ENCODE results near the gene KNDC1.

GRCh38 chr10:133199992-133200611, 40.1 kb downstream of the KNDC1 start:
- TF ChIP-seq CTCF (IDR thresholded peaks at IDR 0.05 in 8 of 11, conservative IDR thresholded peaks at IDR 0.05 in 3 of 11) (no peak), POLR2A (IDR thresholded peaks at IDR 0.05) (no peak), POLR2AphosphoS5 (IDR thresholded peaks at IDR 0.05) (no peak)
